Fibroblast of lung (primary cell): ENCODE measurements around the gene MORN3. TPM values are rescaled to one million over a fixed set of nuclear protein-coding genes. Genes with fewer than 3 reads are reported as not detected.

ENCODE experiments used
- DNase-seq, 2 donors: peaks; one replicate each; pipeline versions ENCODE4 v3.0.0 to v3.0.0-alpha.2; 2010; ENCODE audit warnings: low read depth in 2 of 2
- H2AFZ ChIP-seq: 2 replicates; pipeline ENCODE4 v1.5.1; 2012; ENCODE audit warnings: low read length, control low read depth, inconsistent platforms
- H3K27ac ChIP-seq: 2 replicates; pipeline ENCODE4 v1.5.1; 2011; ENCODE audit warnings: low read length, control low read depth; ENCODE audit not compliant: insufficient read depth
- H3K27me3 ChIP-seq: 2 replicates; pipeline ENCODE4 v1.5.1; 2011; ENCODE audit warnings: mild to moderate bottlenecking, low read length; ENCODE audit not compliant: control insufficient read depth, insufficient read depth
- H3K36me3 ChIP-seq: 2 replicates; pipeline ENCODE4 v1.5.1; 2011; ENCODE audit warnings: low read length; ENCODE audit not compliant: control insufficient read depth, insufficient read depth
- H3K4me1 ChIP-seq: 2 replicates; pipeline ENCODE4 v1.5.1; 2011; ENCODE audit warnings: low read length; ENCODE audit not compliant: control insufficient read depth, insufficient read depth; ENCODE audit errors: extremely low read depth
- H3K4me2 ChIP-seq: 2 replicates; pipeline ENCODE4 v1.5.1; 2011; ENCODE audit warnings: low read length, control low read depth; ENCODE audit not compliant: insufficient read depth; ENCODE audit errors: extremely low read depth
- H3K4me3 ChIP-seq, 4 experiments: fragments of 200-600 bp in 1 of 4; sonication (generic) in 1 of 4; replicated peaks in 1 of 4; 2 replicates each; pipeline ENCODE4 v1.5.1; 2011 to 2016; ENCODE audit warnings: low read length in 4 of 4, low read depth in 3 of 4, mild to moderate bottlenecking in 3 of 4, control low read depth in 2 of 4, inconsistent platforms in 1 of 4, mixed read lengths in 1 of 4; ENCODE audit not compliant: insufficient read depth in 1 of 4; ENCODE audit errors: control extremely low read depth in 1 of 4
- H3K79me2 ChIP-seq: 2 replicates; pipeline ENCODE4 v1.5.1; 2012; ENCODE audit warnings: mild to moderate bottlenecking, low read length, inconsistent platforms; ENCODE audit not compliant: control insufficient read depth, insufficient read depth
- H3K9ac ChIP-seq: 2 replicates; pipeline ENCODE4 v1.5.1; 2011; ENCODE audit warnings: mild to moderate bottlenecking, low read length, control low read depth; ENCODE audit not compliant: insufficient read depth
- H3K9me3 ChIP-seq: 2 replicates; pipeline ENCODE4 v1.5.1; 2012; ENCODE audit warnings: low read depth, low read length; ENCODE audit not compliant: control insufficient read depth, insufficient read depth
- H4K20me1 ChIP-seq: 2 replicates; pipeline ENCODE4 v1.5.1; 2011; ENCODE audit warnings: low read length; ENCODE audit not compliant: control insufficient read depth, insufficient read depth; ENCODE audit errors: extremely low read depth
- EZH2 ChIP-seq: IDR thresholded peaks from 2 replicates; pipeline ENCODE4 v1.5.1; 2012; ENCODE audit warnings: low read length, control low read depth, mild to moderate bottlenecking; ENCODE audit errors: missing control alignments
- polyA plus RNA-seq, 2 donors: library from polyadenylated mRNA; depleted of rRNA in 1 of 2; stranded (reverse) in 1 of 2; unstranded in 1 of 2; fragments of >200 nt; gene quantifications; 2 replicates each; pipeline ENCODE4 v1.2.1, GENCODE V29; 2011 to 2012; ENCODE audit warnings: missing spikeins in 1 of 2
- total RNA-seq: library from RNA; depleted of rRNA; stranded (reverse); fragments of >200 nt; gene quantifications from 2 replicates; pipeline ENCODE4 v1.2.1, GENCODE V29; 2014
- TF ChIP-seq, protein P1 (sequence below), 2 donors: IDR thresholded peaks in 1 of 2; conservative IDR thresholded peaks in 1 of 2; 1 replicate in 1 of 2; 2 replicates in 1 of 2; pipeline ENCODE4 v1.5.1; 2011 to 2012; ENCODE audit warnings: low read length in 2 of 2, control low read depth in 1 of 2, inconsistent platforms in 1 of 2, low read depth in 1 of 2, mild to moderate bottlenecking in 1 of 2

The MORN3 gene
- total and polyA plus RNA-seq, 2 donors (not counting 1 experiment from before 2014, with no cell fraction given): 0.61 to 0.83 TPM

DNA sequence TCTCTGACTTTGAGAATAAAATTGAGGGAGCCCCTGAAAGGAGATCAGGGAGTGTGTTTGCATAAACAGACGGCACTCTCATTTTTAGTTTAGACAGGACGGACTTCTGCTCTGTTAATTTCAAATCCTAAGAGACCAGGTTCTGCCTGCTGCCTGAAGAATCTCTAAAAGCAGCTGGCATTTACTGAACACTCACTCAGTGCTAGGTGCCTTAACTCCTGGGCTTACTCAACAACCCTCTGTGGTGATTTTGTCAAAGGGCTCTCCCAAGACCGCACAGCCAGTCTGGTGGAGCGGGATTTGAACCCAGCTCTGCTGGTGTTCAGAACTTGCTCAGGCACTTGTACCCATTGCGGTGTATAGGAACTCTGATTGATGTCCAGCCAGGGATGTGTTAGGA is 40.9 kb downstream of the MORN3 start:
- Histone ChIP-seq H3K27me3 (no peaks in the 10 kb centered on the region), H3K4me2 (no peak overlapping the region), H3K36me3 (no peaks in the 10 kb centered on the region), H3K79me2 (peaks cover 33% of the 10 kb centered on the region), H3K27ac (no peak overlapping the region), H2AFZ (no peak overlapping the region), H3K9me3 (no peaks in the 10 kb centered on the region), H3K4me3 (peak overlapping the region in 2 of 4 experiments; percentile 6 to 77), H3K4me1 (peaks cover 17% of the 10 kb centered on the region), H4K20me1 (no peaks in the 10 kb centered on the region), H3K9ac (no peak overlapping the region)
- no peak for DNase-seq
- TF ChIP-seq, protein P1, sequence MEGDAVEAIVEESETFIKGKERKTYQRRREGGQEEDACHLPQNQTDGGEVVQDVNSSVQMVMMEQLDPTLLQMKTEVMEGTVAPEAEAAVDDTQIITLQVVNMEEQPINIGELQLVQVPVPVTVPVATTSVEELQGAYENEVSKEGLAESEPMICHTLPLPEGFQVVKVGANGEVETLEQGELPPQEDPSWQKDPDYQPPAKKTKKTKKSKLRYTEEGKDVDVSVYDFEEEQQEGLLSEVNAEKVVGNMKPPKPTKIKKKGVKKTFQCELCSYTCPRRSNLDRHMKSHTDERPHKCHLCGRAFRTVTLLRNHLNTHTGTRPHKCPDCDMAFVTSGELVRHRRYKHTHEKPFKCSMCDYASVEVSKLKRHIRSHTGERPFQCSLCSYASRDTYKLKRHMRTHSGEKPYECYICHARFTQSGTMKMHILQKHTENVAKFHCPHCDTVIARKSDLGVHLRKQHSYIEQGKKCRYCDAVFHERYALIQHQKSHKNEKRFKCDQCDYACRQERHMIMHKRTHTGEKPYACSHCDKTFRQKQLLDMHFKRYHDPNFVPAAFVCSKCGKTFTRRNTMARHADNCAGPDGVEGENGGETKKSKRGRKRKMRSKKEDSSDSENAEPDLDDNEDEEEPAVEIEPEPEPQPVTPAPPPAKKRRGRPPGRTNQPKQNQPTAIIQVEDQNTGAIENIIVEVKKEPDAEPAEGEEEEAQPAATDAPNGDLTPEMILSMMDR (conservative IDR thresholded peaks at IDR 0.05 in 1 of 2, IDR thresholded peaks at IDR 0.05 in 1 of 2; ENCODE audit: low read depth in 1 of 2, low read length in 2 of 2): no peak
- TF ChIP-seq EZH2: no peak

DNA sequence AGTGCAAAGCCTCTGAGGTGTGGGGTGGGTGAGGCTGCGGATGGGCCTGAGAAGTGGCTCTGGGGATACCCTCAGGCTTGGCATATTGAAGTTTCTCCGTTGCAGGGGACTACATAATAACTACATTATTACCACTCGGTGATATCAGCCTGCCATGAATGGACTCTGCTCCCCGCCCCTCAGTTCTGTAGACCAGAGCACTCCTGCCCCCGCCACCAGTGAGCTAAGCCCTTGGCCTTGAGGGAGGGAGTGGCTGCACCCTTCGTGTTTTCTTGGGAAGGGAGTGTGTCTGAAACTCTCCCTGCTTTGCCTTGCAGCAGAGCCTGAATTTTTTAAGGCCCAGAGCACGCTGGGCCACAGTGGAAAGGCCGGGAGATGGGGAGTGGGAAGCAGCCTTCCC is 41.4 kb downstream of the MORN3 start:
- Histone ChIP-seq H4K20me1 (no peaks in the 10 kb centered on the region), H3K4me3 (peak overlapping the region; percentile 50 to 82 (median 70)), H3K9me3 (no peaks in the 10 kb centered on the region), H3K27me3 (no peaks in the 10 kb centered on the region), H3K9ac (no peak overlapping the region), H2AFZ (no peak overlapping the region), H3K79me2 (peaks cover 33% of the 10 kb centered on the region), H3K27ac (peak overlapping the region; percentile 9), H3K36me3 (no peaks in the 10 kb centered on the region), H3K4me2 (peak overlapping the region; percentile 87), H3K4me1 (peaks cover 17% of the 10 kb centered on the region)
- TF ChIP-seq, protein P1 (conservative IDR thresholded peaks at IDR 0.05 in 1 of 2, IDR thresholded peaks at IDR 0.05 in 1 of 2; ENCODE audit: low read depth in 1 of 2, low read length in 2 of 2): no peak
- TF ChIP-seq EZH2: no peak
- peak in 1 of 2 donors; percentile 20 for DNase-seq

DNA sequence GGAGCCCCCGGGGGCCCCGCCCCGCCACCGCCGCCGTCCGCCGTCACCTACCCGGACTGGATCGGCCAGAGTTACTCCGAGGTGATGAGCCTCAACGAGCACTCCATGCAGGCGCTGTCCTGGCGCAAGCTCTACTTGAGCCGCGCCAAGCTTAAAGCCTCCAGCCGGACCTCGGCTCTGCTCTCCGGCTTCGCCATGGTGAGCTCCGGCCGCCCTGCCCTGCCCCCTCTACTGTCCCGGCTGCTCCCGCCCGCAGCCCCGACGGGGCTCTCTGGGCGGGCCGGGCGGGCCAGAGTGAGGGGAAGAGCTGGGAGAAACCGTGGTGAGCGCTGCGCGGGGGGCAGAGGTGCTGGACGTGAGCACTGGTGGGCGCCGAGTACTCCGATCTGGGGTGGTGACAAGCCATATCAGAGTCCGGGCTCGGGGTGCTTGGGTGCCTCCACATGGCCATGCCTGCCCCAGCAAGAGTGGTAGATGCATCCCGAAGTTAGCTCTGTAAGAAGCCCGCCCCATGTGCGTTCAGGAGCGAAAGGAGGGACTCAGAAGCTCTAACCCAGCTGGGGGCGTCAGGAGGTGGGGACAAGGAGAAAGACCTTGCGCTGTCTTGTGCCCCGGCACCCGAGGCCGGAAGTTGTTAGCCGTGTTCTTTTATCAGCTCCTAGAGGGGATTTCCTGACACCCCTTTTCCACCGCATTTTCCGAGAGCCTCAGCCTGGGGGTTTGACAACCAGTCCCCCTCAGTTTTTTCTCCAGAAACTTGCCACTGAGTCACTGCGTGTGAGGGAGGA is 42.4 kb downstream of the MORN3 start:
- Histone ChIP-seq H3K9me3 (no peaks in the 10 kb centered on the region), H3K79me2 (peaks cover 31% of the 10 kb centered on the region), H2AFZ (peak overlapping the region; percentile 70), H3K27ac (peak overlapping the region; percentile 72), H3K27me3 (no peaks in the 10 kb centered on the region), H3K4me2 (peak overlapping the region; percentile 87), H3K4me3 (peak overlapping the region; percentile 50 to 82 (median 70)), H3K9ac (peak overlapping the region; percentile 74), H4K20me1 (no peaks in the 10 kb centered on the region), H3K4me1 (peaks cover 16% of the 10 kb centered on the region), H3K36me3 (no peaks in the 10 kb centered on the region)
- TF ChIP-seq, protein P1 (conservative IDR thresholded peaks at IDR 0.05 in 1 of 2, IDR thresholded peaks at IDR 0.05 in 1 of 2; ENCODE audit: low read depth in 1 of 2, low read length in 2 of 2): peak in 1 of 2 donors; percentile 16
- TF ChIP-seq EZH2: no peak
- peak; percentile 61 to 70 for DNase-seq
